ENCODE data around the gene TRHDE. TPM values are rescaled to one million over a fixed set of nuclear protein-coding genes. Genes with fewer than 3 reads are reported as not detected.

Gene TRHDE
- total RNA-seq, 2 donors from 2014 or later = 0.57 to 8.7 TPM

DNA sequence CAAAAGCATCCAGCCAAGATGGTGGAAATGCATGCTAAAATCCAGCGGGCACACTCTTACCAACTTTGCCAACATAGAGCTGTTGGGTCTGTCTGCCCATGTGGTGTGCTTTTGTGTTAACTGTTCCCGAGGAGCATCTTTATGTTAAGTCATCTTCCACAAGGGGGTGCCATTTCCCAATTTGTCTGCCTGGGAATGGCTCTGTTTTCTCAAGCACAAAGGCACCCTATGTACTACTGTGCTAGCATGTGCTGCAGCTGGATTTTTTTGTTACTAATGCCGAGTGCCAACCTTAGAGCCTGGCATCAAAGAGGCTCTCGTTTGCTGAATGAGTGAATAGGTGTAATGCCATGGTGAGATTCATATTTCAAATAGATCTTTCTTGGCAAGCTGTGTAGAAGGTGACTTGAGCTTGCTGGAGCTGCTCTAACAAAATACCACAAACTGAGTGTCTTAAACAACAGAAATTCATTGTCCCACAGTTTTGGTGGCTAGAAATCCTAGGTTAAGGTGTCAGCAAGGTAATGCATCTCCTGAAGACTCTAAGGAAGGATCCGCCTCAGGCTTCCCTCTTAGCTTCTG lies 74.3 kb downstream of the TRHDE start:
- Histone ChIP-seq H3K4me3 (no peak overlapping the region), H3K9ac (ENCODE audit: low read depth in 2 of 2, low read length in 2 of 2) (no peak overlapping the region), H3K27ac (no peak overlapping the region), H3K36me3 (no peaks in the 10 kb centered on the region), H3K4me1 (no peaks in the 10 kb centered on the region), H3K27me3 (no peaks in the 10 kb centered on the region), H3K9me3 (no peaks in the 10 kb centered on the region)
- TF ChIP-seq, protein P1, sequence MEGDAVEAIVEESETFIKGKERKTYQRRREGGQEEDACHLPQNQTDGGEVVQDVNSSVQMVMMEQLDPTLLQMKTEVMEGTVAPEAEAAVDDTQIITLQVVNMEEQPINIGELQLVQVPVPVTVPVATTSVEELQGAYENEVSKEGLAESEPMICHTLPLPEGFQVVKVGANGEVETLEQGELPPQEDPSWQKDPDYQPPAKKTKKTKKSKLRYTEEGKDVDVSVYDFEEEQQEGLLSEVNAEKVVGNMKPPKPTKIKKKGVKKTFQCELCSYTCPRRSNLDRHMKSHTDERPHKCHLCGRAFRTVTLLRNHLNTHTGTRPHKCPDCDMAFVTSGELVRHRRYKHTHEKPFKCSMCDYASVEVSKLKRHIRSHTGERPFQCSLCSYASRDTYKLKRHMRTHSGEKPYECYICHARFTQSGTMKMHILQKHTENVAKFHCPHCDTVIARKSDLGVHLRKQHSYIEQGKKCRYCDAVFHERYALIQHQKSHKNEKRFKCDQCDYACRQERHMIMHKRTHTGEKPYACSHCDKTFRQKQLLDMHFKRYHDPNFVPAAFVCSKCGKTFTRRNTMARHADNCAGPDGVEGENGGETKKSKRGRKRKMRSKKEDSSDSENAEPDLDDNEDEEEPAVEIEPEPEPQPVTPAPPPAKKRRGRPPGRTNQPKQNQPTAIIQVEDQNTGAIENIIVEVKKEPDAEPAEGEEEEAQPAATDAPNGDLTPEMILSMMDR (IDR thresholded peaks at IDR 0.05) = peak; percentile 36
- peak; percentile 62 for DNase-seq
- intact Hi-C loops (cut with DNase I) = no loop called here

DNA sequence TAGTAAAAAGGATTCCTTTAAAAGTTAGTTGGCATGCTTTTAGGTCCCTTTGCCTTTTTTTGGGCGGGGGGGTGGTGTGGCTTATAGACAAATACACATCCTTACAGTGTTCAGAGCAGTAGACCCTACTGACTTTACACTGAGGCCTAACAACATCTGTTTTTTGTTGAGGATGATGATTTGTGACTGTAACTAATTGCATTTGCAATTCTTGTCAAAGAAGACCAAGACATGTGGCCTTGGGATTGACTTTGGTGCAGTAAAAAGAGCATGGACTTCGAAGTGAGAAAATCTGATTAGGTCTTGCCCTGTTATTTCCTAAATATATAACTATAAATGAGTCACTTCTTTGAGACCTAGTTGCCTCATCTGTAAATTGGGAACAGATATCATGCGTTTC lies 77.3 kb downstream of the TRHDE start:
- H3K9ac ChIP-seq (ENCODE audit: low read depth in 2 of 2, low read length in 2 of 2) = no peak overlapping the region
- no peaks in the 10 kb centered on the region for H3K9me3 ChIP-seq
- intact Hi-C loops (cut with DNase I) = no loop called here
- H3K27ac ChIP-seq = no peak overlapping the region
- no peaks in the 10 kb centered on the region for H3K36me3 ChIP-seq
- DNase-seq = no peak
- H3K27me3 ChIP-seq = no peaks in the 10 kb centered on the region
- no peak overlapping the region for H3K4me3 ChIP-seq
- no peaks in the 10 kb centered on the region for H3K4me1 ChIP-seq
- TF ChIP-seq, protein P1 (IDR thresholded peaks at IDR 0.05) = no peak

DNA sequence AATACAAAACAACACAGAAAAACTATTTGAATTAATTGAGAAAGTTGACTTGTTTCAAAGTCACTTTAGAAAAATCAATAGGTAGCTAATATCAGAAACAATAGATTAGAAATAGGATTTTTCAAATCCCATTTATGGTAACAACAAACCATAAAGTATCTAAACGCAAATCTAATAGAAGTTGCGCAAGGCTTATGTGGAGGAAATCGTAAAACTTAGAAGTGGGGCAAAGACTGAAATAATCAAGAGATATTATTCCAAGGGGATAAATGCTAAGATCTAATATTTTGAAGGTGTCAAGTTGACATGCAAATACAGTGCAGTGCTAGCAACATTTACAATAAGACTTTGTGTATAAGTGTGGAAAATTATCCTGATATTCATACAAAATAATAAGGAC lies 87.2 kb downstream of the TRHDE start:
- H3K27ac ChIP-seq = no peak overlapping the region
- intact Hi-C loops (cut with DNase I) = no loop called here
- no peak overlapping the region for H3K9ac ChIP-seq (ENCODE audit: low read depth in 2 of 2, low read length in 2 of 2)
- H3K36me3 ChIP-seq = no peaks in the 10 kb centered on the region
- no peaks in the 10 kb centered on the region for H3K4me1 ChIP-seq
- no peak for DNase-seq
- no peaks in the 10 kb centered on the region for H3K9me3 ChIP-seq
- H3K4me3 ChIP-seq = no peak overlapping the region
- TF ChIP-seq, protein P1 (IDR thresholded peaks at IDR 0.05) = no peak
- no peaks in the 10 kb centered on the region for H3K27me3 ChIP-seq

DNA sequence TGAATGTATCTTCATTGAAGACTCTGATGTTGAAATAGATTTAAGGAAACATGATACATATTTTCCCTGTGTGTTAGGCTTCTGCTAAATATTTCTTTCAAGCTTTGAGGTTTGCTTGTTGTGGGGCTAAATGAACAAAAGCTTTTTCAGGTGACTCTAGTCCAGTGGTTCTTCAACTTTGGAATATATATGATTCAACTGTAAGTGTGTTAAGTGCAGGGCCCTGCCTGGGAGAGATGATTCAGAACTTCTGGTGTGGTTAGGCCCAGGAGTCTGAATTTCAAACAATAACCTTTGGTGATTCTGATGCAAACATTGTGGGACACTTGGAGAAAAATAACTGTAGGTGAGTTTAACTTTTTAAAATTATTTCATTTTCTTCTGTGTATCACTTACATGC lies 93.0 kb downstream of the TRHDE start:
- no peaks in the 10 kb centered on the region for H3K36me3 ChIP-seq
- no peaks in the 10 kb centered on the region for H3K27me3 ChIP-seq
- TF ChIP-seq, protein P1 (IDR thresholded peaks at IDR 0.05) = no peak
- no peaks in the 10 kb centered on the region for H3K9me3 ChIP-seq
- intact Hi-C loops (cut with DNase I) = no loop called here
- H3K27ac ChIP-seq = no peak overlapping the region
- DNase-seq = no peak
- H3K9ac ChIP-seq (ENCODE audit: low read depth in 2 of 2, low read length in 2 of 2) = no peak overlapping the region
- no peak overlapping the region for H3K4me3 ChIP-seq
- H3K4me1 ChIP-seq = no peaks in the 10 kb centered on the region

DNA sequence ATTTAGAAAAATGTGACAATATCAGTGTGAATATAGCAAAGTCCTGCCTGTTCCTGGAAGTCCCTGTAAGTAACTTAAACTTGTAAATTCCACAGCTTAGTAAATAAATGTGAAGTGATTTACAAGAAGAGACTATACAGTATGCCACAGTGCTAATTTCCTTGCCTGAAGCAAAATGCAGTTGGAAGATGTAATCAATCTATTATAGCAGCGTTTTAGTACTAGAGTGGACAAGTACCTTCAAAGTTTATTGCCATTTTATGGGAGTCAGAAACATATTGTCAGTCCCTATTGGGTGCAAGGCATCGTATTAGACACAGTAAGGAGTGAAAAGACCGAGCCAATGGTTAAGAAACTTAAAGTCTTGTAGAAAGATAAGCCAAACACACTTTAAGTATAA lies 94.1 kb downstream of the TRHDE start:
- Histone ChIP-seq H3K9ac (ENCODE audit: low read depth in 2 of 2, low read length in 2 of 2) (no peak overlapping the region), H3K27ac (no peak overlapping the region), H3K4me3 (no peak overlapping the region), H3K27me3 (no peaks in the 10 kb centered on the region), H3K36me3 (no peaks in the 10 kb centered on the region), H3K9me3 (no peaks in the 10 kb centered on the region), H3K4me1 (no peaks in the 10 kb centered on the region)
- TF ChIP-seq, protein P1 (IDR thresholded peaks at IDR 0.05) = no peak
- intact Hi-C loops (cut with DNase I) = no loop called here
- DNase-seq = no peak

Measured in colonic mucosa (tissue), 4 donors.